Inflammatory macrophage treated with lipopolysaccharide for 4 hours (primary cell): Measurements from ENCODE around the gene HIVEP3.
A peak's percentile ranks its signal among the peaks of the same experiment; 100 is the strongest.

Source experiments
- DNase-seq: peaks from one replicate; pipeline ENCODE4 v3.0.0-alpha.2; 2020

Gene HIVEP3

DNA sequence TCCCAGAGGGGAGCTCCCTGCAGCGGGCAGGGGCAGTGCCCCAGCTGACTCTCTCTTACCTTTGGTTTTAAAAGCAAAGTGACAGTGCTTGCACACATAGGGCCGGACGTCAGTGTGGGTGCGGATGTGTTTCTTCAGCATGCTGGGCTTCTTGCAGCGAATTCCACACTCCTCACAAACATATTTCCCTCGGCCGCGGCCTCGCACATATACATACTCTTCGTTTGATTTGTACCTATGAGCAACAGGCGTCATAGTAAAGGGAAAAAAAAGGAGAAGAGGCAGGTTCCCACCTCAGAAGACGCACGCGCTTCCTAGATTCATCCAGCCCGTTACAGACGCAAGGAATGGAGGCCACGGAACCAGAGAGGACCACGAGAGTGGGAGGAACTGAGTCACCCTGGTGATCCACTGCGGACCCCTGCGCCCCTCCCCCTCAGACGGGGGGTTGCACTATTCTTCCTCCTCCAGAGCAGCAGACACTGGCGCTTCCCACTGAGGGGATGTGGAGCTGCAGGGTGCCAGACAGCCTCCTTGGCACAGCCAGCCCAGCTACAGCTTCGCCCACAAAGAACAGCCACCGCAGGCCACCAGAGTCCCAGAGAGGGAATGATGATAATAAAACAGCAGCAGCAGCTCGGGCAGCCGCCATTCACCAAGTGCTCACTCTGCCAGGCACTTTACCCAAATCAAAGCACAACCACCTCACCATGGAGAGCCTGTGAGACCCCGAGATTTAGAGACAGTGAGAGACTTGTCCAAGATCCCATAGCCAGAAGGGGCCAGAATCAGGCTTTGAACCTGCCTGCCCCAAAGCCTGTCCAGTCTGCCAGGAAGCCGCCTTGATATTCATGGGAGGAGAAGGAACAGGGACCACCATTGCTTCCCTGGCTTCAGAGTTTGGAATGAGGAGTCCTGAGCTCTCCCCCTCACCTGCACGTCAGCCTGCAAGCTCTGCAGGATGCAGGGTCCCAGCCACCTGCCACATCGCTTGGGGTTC lies 393.7 kb downstream of the HIVEP3 start:
- DNase-seq: no peak

DNA sequence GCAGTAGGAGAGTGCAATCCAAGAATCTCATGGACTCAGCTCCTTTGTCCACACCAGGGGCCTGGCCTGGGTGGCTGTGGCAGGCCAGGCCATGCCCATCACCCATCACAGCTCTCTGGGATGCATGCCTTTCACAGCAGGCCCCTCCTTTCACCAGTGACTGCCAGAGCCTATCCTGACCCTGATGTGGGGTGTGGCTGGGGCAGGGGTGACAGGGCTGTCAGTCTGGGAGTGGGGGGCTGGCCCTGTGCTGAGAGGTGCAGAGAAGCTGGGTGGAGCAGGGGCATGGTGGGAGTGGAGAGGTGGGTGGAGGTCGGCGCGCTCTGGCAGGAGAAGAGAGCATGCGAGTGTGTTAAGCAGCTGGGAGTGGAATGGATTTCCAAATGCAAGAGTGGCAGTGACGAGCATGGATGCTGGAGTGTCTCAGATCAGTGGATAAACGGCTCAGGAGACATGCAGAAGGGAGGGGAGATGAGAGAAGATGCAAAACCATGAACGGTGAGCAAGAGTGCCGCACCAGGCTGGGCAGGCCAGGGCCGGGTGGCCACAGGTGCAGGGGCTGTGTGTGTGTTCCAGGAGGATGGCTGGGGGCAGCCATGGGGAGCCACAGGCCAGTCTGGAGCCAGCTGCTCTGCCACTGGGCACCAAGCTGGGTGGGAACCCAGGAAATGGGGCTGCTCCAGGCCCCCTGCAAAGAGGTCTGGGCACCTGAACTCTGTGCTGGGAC lies 394.6 kb downstream of the HIVEP3 start:
- DNase-seq: no peak

DNA sequence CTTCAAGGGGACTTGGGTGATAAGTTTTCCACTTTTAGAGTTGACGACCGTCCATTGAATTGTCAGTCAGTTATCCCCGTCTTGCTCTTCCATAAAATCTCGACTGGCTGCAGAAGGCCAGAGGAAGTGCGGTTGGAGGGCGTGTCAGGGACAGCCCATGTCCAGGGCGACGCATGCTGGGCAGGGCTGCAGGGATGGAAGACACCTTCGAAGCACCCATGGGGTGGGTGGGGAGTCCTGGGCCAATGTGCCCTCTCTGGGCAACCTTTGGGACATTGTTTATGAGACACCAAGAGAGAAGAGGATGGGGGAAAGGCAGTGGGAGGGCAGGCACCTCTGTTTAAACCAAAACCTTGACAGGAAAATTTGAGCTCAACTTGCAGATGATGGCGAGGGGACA lies 395.7 kb downstream of the HIVEP3 start:
- DNase-seq: no peak

DNA sequence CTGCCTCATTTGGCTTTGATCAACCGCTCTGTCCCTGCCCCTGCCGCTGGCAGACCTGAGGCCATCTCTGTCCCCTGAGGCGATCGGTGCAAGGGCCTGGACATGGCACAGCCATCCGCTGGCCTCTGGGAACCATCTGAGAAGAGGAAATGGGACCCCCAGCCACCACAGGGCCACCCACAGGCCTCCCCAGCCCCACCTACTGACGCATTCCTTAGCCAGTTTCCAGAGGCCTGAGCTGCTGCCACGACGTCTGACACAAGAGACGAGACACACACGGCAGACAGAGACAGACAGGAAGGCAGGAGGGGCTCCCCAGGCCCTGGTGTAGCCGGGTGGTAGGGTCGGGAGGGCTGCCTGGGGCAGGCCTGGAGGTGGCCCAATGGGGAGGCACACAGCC lies 397.0 kb downstream of the HIVEP3 start:
- no peak for DNase-seq

DNA sequence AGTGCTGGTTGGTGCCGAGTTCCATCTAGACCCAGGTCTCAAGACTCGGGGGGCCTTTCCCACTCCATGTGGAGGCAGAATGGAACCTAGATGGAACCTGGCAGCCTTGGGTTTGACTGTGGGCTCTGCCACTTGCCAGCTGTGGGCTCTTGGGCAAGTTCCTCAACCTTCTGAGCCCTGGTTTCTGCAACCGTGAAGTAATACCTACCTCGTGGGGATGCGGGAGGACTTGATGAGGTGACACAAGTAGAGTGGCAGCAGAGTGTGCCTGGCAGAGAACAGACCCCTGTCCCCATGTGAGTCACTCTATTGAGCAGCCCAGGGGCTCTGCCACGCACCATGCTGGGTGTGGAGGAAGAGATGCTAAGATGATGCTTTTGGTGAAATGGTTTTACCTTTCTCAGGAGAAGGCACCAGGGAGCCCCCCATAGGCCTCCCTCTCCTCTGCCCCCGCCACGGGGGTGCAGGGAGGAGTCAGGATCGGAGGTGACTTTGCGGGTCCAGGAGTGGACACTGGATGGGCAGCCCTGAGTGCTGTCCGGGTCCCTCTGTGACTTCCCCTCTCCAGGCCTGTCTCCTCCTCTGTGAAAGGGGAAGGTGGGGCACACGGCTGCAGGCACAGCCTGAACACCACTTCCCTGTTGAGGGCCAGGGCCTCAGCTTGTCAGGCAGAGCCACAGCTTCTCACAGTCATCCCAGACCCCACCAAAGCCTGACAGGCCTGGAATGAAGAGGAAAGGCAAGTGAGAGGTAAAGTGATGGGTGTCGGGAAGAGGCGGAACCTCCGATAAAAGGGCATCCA lies 397.6 kb downstream of the HIVEP3 start:
- DNase-seq: no peak

DNA sequence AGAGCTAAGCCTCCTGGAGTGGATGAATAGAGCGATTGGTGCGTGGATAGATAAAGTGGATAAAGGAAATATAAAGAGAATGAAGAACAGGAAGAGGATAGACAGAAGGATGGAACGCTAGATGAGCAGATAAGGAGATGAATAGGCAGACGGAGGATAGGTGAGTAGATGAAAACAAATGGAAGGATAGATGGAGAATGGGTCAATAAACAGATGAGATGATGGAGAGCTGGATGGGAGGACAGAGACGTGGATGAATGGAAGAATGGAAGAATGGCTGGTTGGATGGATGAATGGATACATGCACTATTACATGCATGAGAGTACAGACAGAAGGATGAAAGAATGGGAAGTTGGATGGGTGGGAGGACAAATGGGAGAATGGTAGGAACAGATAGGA lies 399.1 kb downstream of the HIVEP3 start:
- no peak for DNase-seq

DNA sequence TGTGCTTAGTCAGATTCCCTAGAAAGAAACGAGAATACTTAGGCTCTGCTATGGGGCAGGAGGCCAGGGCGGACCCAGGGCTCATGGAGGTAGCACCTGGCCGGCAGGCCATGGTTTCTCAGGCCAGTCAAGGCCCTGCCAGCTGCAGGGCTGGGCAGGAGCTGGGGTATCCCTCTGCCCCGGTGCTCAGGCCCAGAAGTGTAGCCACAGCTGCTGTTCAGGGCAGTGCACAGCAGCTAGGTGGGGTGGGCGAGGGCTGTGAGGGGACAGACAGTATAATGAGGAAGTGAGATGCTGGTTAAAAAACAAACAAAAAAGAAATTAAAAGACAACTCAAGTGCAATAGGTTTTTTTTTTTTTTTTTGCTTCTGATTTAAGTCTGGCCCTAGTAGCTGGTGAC lies 400.3 kb downstream of the HIVEP3 start:
- DNase-seq: no peak

DNA sequence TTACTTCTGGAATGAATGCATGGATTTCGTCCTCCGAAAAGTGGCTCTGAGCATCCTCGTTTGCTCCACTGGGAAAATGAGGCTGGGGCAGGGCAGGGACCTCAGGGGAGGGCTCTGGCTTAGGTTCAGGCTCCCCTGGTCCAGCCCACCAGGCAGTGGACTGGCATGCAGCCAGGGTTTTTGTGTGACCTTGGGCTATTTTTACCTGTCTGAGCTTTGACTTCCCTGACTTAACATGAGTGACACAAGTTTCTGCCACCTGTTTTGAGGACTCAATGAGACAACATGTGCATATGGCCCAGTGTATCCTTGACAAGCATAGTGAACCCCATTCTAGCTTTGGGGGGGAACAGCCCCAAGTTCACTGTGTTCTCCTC lies 401.7 kb downstream of the HIVEP3 start:
- DNase-seq: no peak

DNA sequence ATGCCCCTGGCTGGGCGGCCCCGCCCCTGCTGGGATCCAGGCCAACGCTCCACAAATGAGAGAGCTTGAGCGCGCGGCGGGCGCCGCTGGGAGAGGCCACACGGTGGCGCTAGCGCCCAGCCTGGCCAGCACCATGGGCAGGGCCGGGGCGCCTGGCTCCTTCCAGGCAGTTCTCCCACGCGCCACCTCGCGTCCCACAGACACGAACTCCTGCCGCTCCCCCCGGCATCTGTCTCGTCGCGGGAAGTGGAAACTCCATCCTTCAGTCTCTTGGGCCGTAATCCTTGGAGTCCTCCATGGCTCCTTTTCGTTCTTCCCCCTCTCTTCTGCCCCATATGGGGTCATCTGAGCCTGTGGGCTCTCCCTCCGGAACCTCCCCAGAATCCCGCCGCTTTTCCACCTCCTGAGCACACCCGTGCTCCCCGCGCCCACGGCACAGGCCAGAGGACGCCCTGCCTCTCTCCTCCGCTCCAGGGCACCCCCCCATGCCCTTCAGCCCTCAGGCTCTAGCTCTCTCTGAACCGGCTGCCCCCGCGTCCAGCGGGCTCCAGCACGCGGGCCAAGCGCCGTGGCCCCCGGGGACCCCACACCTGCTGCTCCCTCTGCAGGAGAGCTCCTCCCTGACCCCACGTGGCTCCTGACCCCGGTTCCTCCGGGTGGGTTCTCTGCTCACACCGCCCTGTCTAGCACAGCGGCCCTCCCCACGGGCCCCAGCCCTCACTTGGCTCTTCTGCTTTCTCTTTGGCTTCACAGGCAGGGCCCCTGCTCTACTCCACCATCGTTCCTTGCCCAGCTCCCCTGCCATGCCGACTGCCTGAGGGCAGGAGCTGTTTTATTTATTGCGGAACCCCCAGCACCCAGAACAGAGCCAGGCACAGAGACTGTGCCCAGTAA lies 402.3 kb downstream of the HIVEP3 start:
- peak; percentile 56 for DNase-seq

DNA sequence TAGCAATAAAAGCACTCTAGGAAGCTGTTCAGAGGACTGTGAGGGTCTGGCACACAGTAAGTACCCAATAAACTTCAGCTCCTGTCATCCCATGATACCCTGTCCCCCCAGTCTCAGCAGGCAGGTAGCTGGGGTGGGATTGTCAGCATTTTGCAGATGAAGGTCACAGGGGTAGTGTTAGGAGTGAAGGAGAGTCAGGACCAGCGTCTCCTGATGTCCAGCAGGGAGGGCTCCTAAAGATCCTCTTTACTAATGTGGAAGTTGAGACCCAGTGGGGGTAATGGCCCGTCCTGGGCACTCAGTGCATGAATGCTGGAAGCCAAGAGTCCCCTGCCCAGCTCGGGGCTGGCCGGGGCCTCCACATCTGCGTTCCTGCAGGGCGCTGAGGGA lies 402.9 kb downstream of the HIVEP3 start:
- no peak for DNase-seq

DNA sequence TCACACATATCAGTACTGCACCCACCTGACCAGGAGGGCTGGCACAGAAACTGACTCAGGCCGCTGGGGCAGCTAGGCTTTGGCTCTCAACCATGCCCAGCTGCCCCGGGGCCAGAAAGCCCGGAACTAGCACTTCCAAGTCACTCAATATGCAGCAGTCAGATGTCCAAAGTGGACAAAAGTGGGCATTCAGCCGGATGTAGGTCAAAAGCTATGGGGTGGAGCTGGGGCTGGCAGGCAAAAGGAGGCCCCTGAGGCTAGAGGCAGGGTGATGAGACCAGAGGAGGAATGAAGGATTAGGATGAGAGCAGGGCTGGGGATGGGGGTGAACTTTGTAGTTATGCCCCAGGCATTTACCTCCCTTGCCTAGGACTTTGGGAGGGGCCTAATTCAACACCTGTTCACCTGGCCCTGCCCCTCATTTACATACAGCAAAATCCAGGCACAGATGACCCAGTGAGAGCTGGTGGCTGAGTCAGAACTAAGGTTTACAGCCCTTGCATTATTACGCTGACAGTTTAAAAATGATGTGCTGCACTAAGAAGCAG lies 403.5 kb downstream of the HIVEP3 start:
- no peak for DNase-seq

DNA sequence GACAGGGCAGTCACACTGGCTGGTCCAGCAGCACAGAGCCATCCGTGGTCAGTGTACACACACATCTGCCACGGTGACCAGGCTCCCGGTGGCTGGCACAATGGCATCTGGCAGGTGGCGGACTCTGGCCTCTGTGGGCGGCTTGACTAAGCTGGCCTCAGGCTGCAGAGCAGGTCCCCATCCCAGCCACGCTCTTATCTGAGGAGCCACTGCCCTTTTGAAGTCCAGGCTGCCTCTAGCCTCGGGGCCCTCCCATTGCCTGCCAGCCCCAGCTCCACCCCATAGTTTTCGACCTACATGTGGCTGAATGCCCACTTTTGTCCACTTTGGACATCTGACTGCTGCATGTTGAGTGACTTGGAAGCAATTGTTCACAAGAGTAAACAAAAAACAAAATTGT lies 404.3 kb downstream of the HIVEP3 start:
- DNase-seq: no peak

DNA sequence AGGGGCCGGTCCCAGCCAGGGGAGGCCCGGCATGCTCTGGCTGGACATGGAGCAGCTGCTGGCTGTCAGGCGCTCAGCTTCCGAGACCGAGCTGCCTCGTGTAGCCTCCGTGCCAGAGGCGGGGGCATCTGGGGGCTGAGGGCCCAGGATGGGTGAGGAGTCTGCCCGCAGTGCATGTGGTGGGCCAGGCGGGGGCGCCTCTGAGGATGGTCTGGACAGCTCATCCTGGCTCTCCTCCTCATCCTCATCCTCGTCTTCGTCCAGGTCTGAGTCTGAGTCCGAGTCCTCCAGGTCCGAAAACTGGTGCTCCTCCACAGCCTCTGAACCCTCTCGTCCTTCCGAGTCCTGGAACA lies 405.4 kb downstream of the HIVEP3 start:
- DNase-seq: no peak

DNA sequence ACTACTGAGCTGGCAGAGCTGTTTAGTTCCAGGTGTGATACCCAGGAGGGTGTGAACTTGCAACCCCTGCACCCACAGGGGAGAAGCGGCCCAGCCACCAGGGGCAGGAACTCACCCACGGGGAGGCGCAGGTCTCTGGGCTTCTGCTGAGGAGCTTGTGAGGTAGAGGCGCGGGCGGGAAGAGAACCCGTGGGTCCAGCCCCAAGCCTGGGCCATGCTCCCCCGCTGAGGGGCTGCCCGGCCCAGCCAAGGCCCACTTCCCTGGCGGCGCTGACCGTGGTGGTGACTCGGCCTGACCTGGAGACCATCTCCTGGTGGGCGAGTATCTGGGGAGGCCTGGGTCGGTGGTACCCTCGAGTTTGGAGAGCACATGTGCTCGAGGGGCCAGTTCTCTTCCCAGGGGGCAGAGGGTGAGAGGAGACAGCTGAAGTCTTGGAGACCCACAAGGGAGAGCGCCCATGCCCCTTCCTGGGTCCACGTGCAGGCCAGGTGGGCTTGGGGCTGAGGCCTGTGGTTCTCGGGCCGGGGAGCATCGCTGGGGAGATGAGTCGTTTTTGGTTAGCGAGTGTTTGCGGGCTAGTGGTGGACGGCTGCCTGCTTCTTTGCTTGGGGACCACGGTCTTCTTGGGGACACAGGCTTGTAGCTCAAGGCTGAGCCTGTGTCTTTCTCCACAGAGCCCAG lies 405.9 kb downstream of the HIVEP3 start:
- no peak for DNase-seq

DNA sequence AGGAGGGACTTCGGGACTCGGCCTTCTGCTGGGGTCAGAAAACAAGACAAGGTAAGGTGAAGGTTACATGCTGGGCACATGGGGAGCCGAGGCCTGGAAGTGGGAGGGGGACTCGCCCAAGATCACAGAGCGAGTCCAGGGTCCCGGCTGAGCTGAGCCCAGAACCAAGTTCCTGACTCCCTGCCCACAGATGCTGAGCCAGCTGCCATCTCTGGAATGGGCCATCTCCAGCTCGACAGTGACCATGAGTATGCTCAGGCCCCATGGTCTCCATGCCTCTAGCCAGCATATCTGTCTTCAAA lies 407.5 kb downstream of the HIVEP3 start:
- no peak for DNase-seq

DNA sequence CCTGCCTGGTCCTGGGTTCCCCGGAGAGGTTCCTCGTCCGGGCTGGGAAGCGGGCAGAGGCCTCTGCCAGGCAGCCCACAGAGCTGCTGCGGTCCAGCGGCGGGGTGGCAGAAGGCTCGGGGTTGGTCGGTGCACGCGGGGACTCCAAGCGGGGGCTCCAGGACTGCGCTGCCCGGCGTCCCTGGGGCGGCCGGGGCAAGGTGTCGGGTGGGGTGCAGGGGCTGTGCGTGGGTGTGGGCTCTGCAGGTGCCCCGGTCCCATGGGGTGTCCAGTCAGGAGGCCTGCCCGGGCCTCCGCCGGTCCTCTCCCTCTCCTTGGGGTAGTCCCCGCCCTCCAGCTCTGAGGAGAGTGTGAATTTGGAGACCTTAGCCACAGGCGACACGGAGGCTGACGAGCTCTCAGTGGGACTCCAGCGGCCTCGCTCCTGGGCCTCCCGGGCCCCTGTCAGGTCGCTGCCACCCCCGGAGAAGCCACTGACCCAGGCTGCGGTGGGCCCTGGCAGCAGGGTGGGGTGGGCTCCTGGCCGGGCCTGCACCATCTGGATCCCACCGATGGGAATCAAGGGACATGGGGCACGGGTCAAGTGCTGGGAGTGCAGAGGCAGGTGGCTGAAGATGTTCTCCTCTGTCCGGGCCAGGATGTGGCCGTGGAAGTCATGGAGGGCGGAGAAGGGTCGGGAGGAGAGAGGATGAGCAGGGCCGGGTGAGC lies 408.0 kb downstream of the HIVEP3 start:
- DNase-seq: no peak

DNA sequence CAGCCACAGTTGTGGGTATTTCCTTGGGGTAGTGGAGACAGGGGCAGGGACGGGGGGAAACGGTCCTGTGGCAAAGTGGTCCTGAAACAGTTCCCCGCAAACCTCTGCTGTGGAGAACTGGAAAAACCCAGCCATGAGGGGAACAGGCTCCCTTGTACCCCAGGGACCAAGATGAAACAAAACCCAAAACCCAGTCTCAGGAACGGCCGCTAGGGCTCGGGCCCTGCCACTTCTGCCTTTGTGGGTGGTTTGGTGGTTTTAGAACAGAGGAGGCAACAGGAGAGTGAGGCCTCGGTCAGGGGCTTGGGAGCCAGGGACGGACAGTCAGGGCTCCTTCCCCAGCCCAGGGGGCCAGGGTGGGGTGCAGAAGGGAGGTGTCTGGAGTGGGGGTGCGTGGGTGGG lies 409.5 kb downstream of the HIVEP3 start:
- no peak for DNase-seq

DNA sequence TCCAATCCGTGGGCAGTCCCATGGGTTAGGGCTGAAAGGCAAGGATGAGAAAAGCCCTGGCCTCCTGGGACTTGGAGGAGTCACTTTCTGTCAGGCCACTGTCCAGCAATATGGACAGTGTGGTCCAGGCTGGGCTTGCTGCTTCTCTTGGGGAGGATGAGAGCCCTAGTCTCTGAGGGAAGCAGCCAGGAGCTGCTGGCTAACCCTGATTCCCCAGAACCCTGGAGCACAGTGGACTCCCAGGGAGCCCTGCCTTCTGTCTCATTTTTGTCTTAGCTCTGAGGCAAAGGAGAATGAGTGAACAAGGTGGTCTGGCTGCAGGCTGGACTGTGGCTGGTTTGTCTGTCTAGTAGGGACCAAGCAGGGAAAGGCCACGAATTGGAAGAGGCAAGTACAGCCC lies 410.4 kb downstream of the HIVEP3 start:
- no peak for DNase-seq

DNA sequence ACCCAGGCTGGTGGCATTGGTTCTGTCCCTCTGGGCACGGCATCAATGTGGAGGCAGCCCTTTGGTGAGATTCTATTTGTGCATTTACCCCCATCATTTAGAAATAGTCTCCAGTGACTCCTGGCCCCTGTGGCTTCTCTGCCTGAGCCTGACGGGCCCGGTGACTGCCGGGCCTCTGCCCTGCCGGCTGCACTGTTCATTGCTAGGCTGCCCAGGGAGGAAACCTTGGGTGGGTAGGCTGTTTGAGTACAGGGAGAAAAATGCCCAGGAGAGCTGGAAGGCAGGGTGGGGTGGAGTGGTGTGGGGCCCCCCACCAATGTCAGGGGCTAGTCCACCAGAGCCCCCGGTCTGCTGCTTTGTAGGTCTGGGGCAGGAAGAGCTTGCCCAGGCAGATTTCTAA lies 410.9 kb downstream of the HIVEP3 start:
- no peak for DNase-seq

DNA sequence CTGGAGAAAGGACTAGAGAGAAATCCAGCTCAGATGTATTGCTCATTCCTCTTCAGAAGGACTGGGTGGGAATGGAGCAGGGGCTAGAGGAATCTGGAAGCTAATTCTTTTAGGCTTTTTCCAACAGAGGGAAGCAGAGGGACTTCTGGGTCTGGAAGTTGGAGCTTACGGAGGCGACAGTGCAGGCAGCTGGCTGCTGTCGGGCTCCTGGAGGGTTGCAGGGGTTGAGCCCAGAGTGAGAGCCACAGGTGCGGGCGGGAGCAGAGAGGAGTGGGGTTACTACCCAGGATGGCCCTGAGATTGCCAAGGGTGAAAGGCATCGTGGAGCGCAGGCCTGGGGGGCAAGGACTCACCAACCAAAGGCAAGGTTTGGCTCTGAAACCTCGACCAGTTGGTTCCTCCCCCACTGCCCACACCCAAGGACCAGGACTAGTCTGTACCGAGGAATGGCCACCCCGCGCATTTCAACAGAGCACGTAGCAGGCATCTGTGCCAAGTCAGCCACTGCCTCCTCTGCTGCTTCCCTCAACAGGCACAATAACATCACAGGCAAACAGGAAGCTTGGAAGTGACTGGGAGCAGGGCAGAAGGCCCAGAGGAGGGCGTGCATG lies 411.5 kb downstream of the HIVEP3 start:
- DNase-seq: no peak
